Adrenal gland (tissue), 12 donors: ENCODE results near the gene OR4E1. TPM values are rescaled to one million over a fixed set of nuclear protein-coding genes. Genes with fewer than 3 reads are reported as not detected.
"Not testable (repeated sequence)": the region's sequence is repeated elsewhere in the genome, so short reads cannot be mapped to it uniquely, and the experiment has no call there.

Source experiments
- DNase-seq, 7 donors: peaks; one replicate each; pipeline ENCODE4 v3.0.0-alpha.2; 2019 to 2020
- H3K27ac ChIP-seq, 5 donors: fragments of 200-600 bp; sonication (generic) in 4 of 5; 1 replicate in 3 of 5; 2 replicates in 2 of 5; pipeline versions ENCODE4 v1.5.1 to v1.8.0; 2016 to 2020; ENCODE audit warnings: mild to moderate bottlenecking in 1 of 5
- H3K27me3 ChIP-seq: fragments of 200-600 bp; 2 replicates; pipeline ENCODE4 v1.8.0; 2021
- H3K36me3 ChIP-seq, 2 donors: fragments of 200-600 bp; replicated peaks in 1 of 2; 1 replicate in 1 of 2; 2 replicates in 1 of 2; pipeline versions ENCODE4 v1.5.1 to v1.8.0; 2018 to 2022
- H3K4me1 ChIP-seq, 2 donors: fragments of 200-600 bp; replicated peaks in 1 of 2; 1 replicate in 1 of 2; 2 replicates in 1 of 2; pipeline versions ENCODE4 v1.5.1 to v1.8.0; 2018 to 2021
- H3K4me3 ChIP-seq, 4 donors: fragments of 200-600 bp; sonication (generic) in 3 of 4; one replicate each; pipeline ENCODE4 v1.5.1; 2016 to 2018
- H3K9me3 ChIP-seq, 3 donors: fragments of 200-600 bp; sonication (generic) in 1 of 3; replicated peaks in 1 of 3; 1 replicate in 2 of 3; 2 replicates in 1 of 3; pipeline versions ENCODE4 v1.5.1 to v1.8.0; 2016 to 2021
- CTCF ChIP-seq, 6 experiments: fragments of 450-650 bp in 4 of 6; fragments of 200-600 bp in 2 of 6; sonication (generic) in 1 of 6; IDR thresholded peaks; 1 replicate in 5 of 6; 2 replicates in 1 of 6; pipeline versions ENCODE4 v1.5.1 to v1.8.0; 2016 to 2021; ENCODE audit warnings: antibody characterized with exemption in 6 of 6, mild to moderate bottlenecking in 2 of 6, moderate library complexity in 1 of 6
- POLR2A ChIP-seq, 2 donors: fragments of 450-650 bp; IDR thresholded peaks; one replicate each; pipeline ENCODE4 v1.6.1; 2017; ENCODE audit warnings: antibody characterized with exemption in 2 of 2, mild to moderate bottlenecking in 2 of 2, moderate library complexity in 1 of 2
- WGBS, 4 donors: extraction: QIAGEN DNeasy Blood & Tissue Kit in 2 of 4; methylation state at CpG; one replicate each; pipeline versions ENCODE4 v1.1.5 to v1.1.7; 2013 to 2017; 5-methylcytosine and 5-hydroxymethylcytosine counted together
- intact Hi-C, 2 donors: fragments of 100-400 bp; cut with DNase I; formaldehyde crosslinking; loops; one replicate each; pipeline versions ENCODE4 v1.14.1 to v1.15.0; 2022 to 2023
- polyA plus RNA-seq, 3 donors: library from polyadenylated mRNA; stranded (reverse); fragments of 200-250 nt in 2 of 3; fragments of 350-450 nt in 1 of 3; fragmentation: Illumina TruSeq in 1 of 3; extraction: RNeasy Lipid Tissue Mini Kit (QIAGEN cat#74804) in 1 of 3; gene quantifications; one replicate each; pipeline ENCODE4 v1.2.3, GENCODE V29; 2013 to 2014
- small RNA-seq, 2 donors: library from RNA; depleted of rRNA; stranded (forward); fragments of <200 nt; gene quantifications; one replicate each; pipeline ENCODE3, GENCODE V24; 2016
- total RNA-seq, 9 donors: library from RNA; depleted of rRNA in 4 of 9; stranded (reverse); fragments of >200 nt in 4 of 9; fragments of 120-200 nt in 1 of 9; fragmentation: NEBNext Ultra II Directional in 1 of 9; extraction: Animal tissue kit (Norgen Biotek cat#: 25700) in 1 of 9; gene quantifications; one replicate each; pipeline versions ENCODE4 v1.1.0 to v1.2.4, GENCODE V29; 2013 to 2023
- donor health status: healthy with polysubstance abuse.
- donor health status: Bipolar disorder and iron deficiency.
- donor health status: DM: yes; HTN: yes; CAD: no.
- donor health status: DM: no; HTN: no; CAD: no.
- donor health status: DM: no; HTN: no; CAD: no.
- donor health status: DM: yes; HTN: yes; CAD: no.

OR4E1 gene
- total and polyA plus RNA-seq, 12 donors, result not detected

GRCh38 chr14:21642683-21643082 is 30.9 kb downstream of the OR4E1 start:
- Histone ChIP-seq H3K9me3 (no peaks in the 10 kb centered on the region), H3K36me3 (no peaks in the 10 kb centered on the region), H3K4me3 (no peak overlapping the region), H3K4me1 (no peaks in the 10 kb centered on the region), H3K27ac (no peak overlapping the region), H3K27me3 (no peaks in the 10 kb centered on the region)
- no peak for TF ChIP-seq CTCF (IDR thresholded peaks at IDR 0.05)
- no peak for TF ChIP-seq POLR2A (IDR thresholded peaks at IDR 0.05)
- intact Hi-C loops, result no loop called here
- no peak for DNase-seq
- 43 to 61% (median 51%) methylated on average over 3 of the region's 3 CpGs for WGBS, 4 donors

- Histone ChIP-seq H3K4me3 (no peak within 1 kb of the TSS), H3K27ac (no peak within 1 kb of the TSS), H3K4me1 (no peaks in the 10 kb centered on the region), H3K27me3 (no peaks in the 10 kb centered on the region), H3K36me3 (no peaks in the 10 kb centered on the region), H3K9me3 (no peaks in the 10 kb centered on the region)
- intact Hi-C loops, result no loop called here
- no peak for DNase-seq
- WGBS, 4 donors, result 49 to 74% (median 61%) methylated on average over 4 of the region's 4 CpGs
- TF ChIP-seq POLR2A (IDR thresholded peaks at IDR 0.05) (no peak), CTCF (IDR thresholded peaks at IDR 0.05) (no peak)
These were observed 38.8 kb downstream of the OR4E1 start, which contains the start of gene OR10G2 for GRCh38 chr14:21634840-21635239. Gene OR10G2, minus strand, starts transcription at chr14:21634940. Its CDS starts 98 bp downstream, at chr14:21634842.

- Histone ChIP-seq H3K4me3 (no peak overlapping the region), H3K4me1 (no peaks in the 10 kb centered on the region), H3K9me3 (no peaks in the 10 kb centered on the region), H3K36me3 (no peaks in the 10 kb centered on the region), H3K27ac (no peak overlapping the region), H3K27me3 (no peaks in the 10 kb centered on the region)
- no peak for DNase-seq
- 28 to 43% (median 30%) methylated on average over 3 of the region's 3 CpGs for WGBS, 4 donors
- intact Hi-C loops, result no loop called here
- TF ChIP-seq CTCF (IDR thresholded peaks at IDR 0.05), result no peak
- no peak for TF ChIP-seq POLR2A (IDR thresholded peaks at IDR 0.05)
These were observed 42.5 kb downstream of the OR4E1 start for GRCh38 chr14:21631084-21631483.

- H3K36me3 ChIP-seq, H3K4me3 ChIP-seq, intact Hi-C loops, H3K4me1 ChIP-seq, H3K27ac ChIP-seq, DNase-seq, H3K9me3 ChIP-seq, H3K27me3 ChIP-seq: not testable (repeated sequence)
- WGBS, 4 donors, result 67 to 94% (median 74%) methylated on average over 1 of the region's 1 CpG
These were observed 43.1 kb downstream of the OR4E1 start for GRCh38 chr14:21630503-21630902.

GRCh38 chr14:21626491-21627230 is 47.0 kb downstream of the OR4E1 start:
- Histone ChIP-seq H3K4me3 (no peak overlapping the region), H3K4me1 (no peaks in the 10 kb centered on the region), H3K9me3 (no peaks in the 10 kb centered on the region), H3K36me3 (no peaks in the 10 kb centered on the region), H3K27ac (no peak overlapping the region), H3K27me3 (no peaks in the 10 kb centered on the region)
- WGBS, 4 donors, result 53 to 67% (median 57%) methylated on average over 3 of the region's 3 CpGs
- intact Hi-C loops, result no loop called here
- no peak for DNase-seq
- TF ChIP-seq POLR2A (IDR thresholded peaks at IDR 0.05), result no peak

Small RNAs within 50 kb of the gene (small RNA-seq; reads per million reads assigned to genes)
- gene AC243972.3, result 0 reads per million in 2 donors

Other genes starting within 250 kb of the OR4E1 start
- 10 to 100 TPM; 48.6 to 71.8 (median 59.6) TPM for gene CHD8, start 217.7 kb downstream of the OR4E1 start, total RNA-seq
- gene CHD8, start 217.7 kb downstream of the OR4E1 start, polyA plus RNA-seq, result 10 to 100 TPM; 43.0 to 53.1 (median 51.6) TPM
- 10 to 100 TPM; 16.8 to 50.6 (median 30.1) TPM for gene RAB2B, start 196.9 kb downstream of the OR4E1 start, total RNA-seq
- 10 to 100 TPM; 14.0 to 49.1 (median 23.9) TPM for gene RAB2B, start 196.9 kb downstream of the OR4E1 start, polyA plus RNA-seq
- 10 to 100 TPM; 31.5 to 91.5 (median 49.9) TPM for gene TOX4, start 196.6 kb downstream of the OR4E1 start, total RNA-seq
- gene TOX4, start 196.6 kb downstream of the OR4E1 start, polyA plus RNA-seq, result 10 to 100 TPM; 15.5 to 74.8 (median 21.6) TPM
- gene METTL3, start 162.5 kb downstream of the OR4E1 start, total RNA-seq, result 10 to 100 TPM; 30.2 to 81.6 (median 45.6) TPM
- 10 to 100 TPM; 34.4 to 75.5 (median 55.5) TPM for gene METTL3, start 162.5 kb downstream of the OR4E1 start, polyA plus RNA-seq
- 10 to 100 TPM in 4 of 9 donors, 1 to 10 TPM in 5; 5.3 to 20.6 (median 9.4) TPM for gene SALL2, start 147.5 kb downstream of the OR4E1 start, total RNA-seq
- gene SALL2, start 147.5 kb downstream of the OR4E1 start, polyA plus RNA-seq, result 1 to 10 TPM; 3.2 to 6.9 (median 6.4) TPM
- gene OR10G3, start 93.7 kb downstream of the OR4E1 start, total RNA-seq, result not detected
- not detected for gene OR10G3, start 93.7 kb downstream of the OR4E1 start, polyA plus RNA-seq
- not detected for gene OR10G2, start 38.9 kb downstream of the OR4E1 start, total RNA-seq
- gene OR10G2, start 38.9 kb downstream of the OR4E1 start, polyA plus RNA-seq, result not detected
- not detected for gene OR4E2, start 20.0 kb downstream of the OR4E1 start, total RNA-seq
- gene OR4E2, start 20.0 kb downstream of the OR4E1 start, polyA plus RNA-seq, result not detected